HG03159 (cell line): ENCODE results near the gene CHPT1.
"Not testable (repeated sequence)": the region's sequence is repeated elsewhere in the genome, so short reads cannot be mapped to it uniquely, and the experiment has no call there.

Source experiments
- ATAC-seq: cut with Tn5 transposase; IDR thresholded peaks from one replicate; pipeline ENCODE4 v1.9.1; 2021; ENCODE audit warnings: mild to moderate bottlenecking, moderate library complexity; ENCODE audit not compliant: unreplicated experiment

Gene CHPT1

GRCh38 chr12:101697197-101697929 is at the start of gene CHPT1:
TSS of gene CHPT1 (plus strand) at chr12:101697640. CDS start at chr12:101697862, 222 bp downstream.
- ATAC-seq, result peak; percentile 64

DNA sequence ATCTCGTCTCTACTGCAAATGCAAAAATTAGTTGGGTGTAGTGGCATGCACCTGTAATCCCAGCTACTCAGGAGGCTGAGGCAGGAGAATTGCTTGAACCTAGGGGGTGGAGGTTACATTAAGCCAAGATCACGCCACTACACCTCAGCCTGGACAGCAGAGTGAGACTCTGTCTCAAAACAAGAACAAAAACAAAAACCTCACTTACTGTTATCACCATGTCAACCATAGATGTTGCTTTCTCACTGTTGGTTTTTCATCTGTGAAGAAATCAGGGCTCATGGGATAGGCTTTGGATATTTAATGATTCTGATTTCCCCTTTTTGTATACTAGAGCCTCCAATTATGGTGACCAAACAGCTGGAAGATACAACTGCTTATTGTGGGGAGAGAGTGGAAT is 49.7 kb upstream of the CHPT1 start:
- ATAC-seq, result no peak

- ATAC-seq, result no peak
Observed at GRCh38 chr12:101648195-101648594, 49.2 kb upstream of the CHPT1 start.

GRCh38 chr12:101650346-101651117 is 46.9 kb upstream of the CHPT1 start:
- ATAC-seq, result no peak

- ATAC-seq, result no peak
Observed at GRCh38 chr12:101653030-101653429, 44.4 kb upstream of the CHPT1 start.

DNA sequence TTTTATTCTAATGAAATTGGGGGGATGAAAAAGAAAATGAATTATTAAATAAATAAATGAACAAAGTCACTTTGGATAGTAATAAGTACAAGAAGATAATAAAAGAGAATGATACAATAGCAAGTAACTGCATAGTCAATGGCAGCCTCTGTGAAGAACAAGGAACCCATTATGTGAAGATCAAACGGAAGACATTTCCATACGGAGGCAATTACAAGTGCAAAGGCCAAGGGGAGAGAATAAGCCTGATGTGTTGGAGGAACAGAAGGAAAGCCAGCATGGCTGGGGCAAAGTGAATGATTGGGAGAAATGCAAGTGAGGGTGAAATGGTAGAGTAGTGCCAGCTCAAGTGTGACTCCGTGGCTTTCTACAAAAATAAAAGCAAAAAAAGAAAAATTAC is 43.9 kb upstream of the CHPT1 start:
- no peak for ATAC-seq

GRCh38 chr12:101654442-101654841 is 43.0 kb upstream of the CHPT1 start:
- ATAC-seq, result no peak

- no peak for ATAC-seq
Observed at GRCh38 chr12:101655393-101655792, 42.0 kb upstream of the CHPT1 start.

- ATAC-seq, result not testable (repeated sequence)
Observed at GRCh38 chr12:101660662-101661061, 36.8 kb upstream of the CHPT1 start.

GRCh38 chr12:101663298-101663697 is 34.1 kb upstream of the CHPT1 start:
- ATAC-seq, result no peak

GRCh38 chr12:101664992-101665391 is 32.4 kb upstream of the CHPT1 start:
- no peak for ATAC-seq

DNA sequence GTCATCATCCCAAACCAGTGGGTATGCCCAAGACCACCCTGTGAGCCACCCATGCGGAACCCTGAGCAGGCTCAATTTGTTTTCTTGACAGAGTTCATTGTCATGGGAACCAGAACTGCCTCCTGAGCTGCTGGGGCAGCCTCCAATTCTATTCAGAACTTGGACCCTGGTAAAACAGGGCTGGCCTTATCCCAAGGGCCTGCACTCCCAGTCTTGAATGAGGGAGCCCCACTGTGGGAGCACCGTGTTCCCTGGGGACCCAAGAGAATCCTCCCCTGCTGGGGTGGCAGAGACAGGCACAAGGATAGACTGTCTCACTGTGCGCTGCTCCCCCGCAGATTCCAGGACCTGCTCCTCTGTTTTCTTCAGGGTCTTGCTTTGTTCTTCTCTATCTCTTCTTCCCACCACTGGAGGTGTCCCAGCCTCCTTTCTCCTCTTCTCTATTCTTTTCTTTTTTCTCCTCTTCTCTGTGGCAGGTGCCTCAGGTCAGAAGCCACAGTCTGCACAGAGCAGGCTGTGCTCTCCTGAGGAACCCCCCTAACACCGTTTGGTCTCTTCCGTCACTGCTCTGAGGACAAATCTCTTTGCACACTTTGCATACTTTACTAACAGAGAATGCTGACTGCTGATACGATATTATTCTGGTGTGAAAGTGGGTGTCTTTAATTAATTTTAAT is 31.2 kb upstream of the CHPT1 start:
- no peak for ATAC-seq

DNA sequence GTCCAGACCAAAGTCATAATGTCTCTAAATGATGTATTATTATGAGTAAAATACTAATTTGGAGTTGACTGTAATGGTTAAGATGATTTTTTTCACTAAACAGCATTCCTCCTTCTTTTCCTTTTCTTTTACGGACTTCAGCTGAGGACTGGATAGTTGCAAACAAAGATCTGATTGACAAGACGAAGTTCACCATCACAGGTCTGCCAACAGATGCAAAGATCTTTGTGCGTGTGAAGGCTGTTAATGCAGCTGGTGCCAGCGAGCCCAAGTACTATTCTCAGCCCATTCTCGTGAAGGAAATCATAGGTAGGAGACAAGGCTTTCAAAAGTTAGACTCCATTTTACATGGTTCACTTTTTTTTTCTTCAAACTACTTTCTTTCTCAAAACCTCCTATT is 29.8 kb upstream of the CHPT1 start:
- no peak for ATAC-seq

- ATAC-seq, result no peak
Observed at GRCh38 chr12:101670007-101670671, 27.3 kb upstream of the CHPT1 start.

GRCh38 chr12:101671157-101671791 is 26.2 kb upstream of the CHPT1 start:
- peak; percentile 90 for ATAC-seq

- ATAC-seq, result peak; percentile 9
Observed at GRCh38 chr12:101671833-101672232, 25.6 kb upstream of the CHPT1 start.

GRCh38 chr12:101675555-101675954 is 21.9 kb upstream of the CHPT1 start:
- ATAC-seq, result no peak

DNA sequence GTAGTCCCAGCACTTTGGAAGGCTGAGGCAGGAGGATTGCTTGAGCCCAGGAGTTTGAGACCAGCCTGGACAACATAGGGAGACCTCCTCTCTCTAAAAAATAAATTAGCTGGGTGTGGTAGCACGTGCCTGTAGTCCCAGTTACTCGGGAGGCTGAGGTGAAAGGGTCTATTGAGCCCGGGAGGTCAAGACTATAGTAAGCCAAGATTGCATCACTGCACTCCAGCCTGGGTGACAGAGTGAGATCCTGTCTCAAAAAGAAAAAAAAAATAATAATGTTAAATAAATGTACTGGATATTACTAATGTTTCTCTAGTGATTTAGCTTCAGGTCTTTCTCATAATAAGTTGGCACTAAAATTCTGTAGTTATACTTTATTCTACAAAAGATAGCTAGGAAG is 20.9 kb upstream of the CHPT1 start:
- not testable (repeated sequence) for ATAC-seq

- no peak for ATAC-seq
Observed at GRCh38 chr12:101678081-101678480, 19.4 kb upstream of the CHPT1 start.

- no peak for ATAC-seq
Observed at GRCh38 chr12:101680240-101680639, 17.2 kb upstream of the CHPT1 start.

DNA sequence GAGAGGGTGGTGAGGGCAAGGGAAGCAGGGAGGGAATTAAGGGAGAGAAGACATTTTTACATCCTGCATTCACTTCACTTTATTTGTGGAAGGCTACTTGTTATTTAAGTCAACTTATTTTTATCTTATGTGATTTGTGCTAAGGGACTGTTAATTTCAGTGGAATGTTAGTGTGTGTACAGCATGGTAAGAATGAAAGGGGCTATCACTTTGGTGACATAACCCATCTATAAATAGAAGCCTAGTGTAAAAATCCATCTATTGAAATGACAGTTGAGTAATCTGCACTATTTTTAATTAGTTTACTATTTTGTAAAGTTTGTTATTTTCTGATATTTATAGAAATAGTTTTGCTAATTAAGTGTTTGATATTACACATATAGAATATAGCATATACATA is 16.8 kb upstream of the CHPT1 start:
- ATAC-seq, result no peak
